GM12873 (cell line): ENCODE results near the gene LSM12.

ENCODE experiments used
- TF ChIP-seq, protein P1 (sequence below): IDR thresholded peaks from 2 replicates; pipeline ENCODE4 v1.5.1; 2012; ENCODE audit warnings: low read depth, mild to moderate bottlenecking, moderate library complexity, low read length, control low read depth; ENCODE audit not compliant: insufficient read depth; ENCODE audit errors: missing control alignments

The LSM12 gene

DNA sequence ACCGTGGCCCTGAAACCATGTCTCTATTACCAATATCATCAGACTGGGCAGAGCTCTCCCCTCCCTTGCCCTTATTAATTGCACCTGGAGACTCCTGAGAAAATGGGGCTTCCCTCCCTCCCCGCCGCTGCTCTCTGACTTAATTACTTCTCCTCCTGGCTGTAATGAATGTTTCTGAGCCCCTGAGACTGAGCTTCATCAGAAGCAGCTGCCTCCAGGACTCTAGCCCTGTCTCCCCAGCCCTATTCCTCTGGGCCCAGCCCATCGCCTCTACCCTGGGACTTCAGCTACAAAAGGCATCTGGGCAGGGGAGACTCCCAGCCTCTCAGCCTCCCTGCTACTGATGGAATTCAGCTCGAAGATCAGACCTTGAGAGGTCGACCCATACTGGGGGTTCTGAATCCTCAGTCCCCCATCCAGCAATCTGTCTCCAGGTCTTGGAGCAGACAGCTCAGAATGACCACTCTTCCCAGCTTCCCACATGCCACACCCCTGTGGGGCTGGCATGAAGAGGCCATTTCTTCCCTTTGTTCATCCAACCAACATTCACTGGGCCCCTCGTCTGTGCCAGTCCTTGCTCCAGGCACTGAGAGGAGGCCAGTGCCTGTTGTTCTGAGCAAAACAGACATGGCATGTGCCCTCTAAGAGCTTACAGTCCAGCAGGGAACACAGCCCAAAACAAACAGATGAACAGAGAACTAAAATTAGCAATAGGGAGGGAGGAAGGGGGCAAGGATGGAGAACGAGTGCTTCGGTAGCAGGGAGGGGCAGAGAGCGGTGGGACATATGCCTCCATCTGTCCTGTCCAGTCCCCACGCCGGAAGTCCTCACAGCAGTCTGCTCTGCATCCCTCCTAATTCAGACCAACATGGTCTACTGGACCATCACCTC, 79.1 kb downstream of the LSM12 start:
- TF ChIP-seq, protein P1, sequence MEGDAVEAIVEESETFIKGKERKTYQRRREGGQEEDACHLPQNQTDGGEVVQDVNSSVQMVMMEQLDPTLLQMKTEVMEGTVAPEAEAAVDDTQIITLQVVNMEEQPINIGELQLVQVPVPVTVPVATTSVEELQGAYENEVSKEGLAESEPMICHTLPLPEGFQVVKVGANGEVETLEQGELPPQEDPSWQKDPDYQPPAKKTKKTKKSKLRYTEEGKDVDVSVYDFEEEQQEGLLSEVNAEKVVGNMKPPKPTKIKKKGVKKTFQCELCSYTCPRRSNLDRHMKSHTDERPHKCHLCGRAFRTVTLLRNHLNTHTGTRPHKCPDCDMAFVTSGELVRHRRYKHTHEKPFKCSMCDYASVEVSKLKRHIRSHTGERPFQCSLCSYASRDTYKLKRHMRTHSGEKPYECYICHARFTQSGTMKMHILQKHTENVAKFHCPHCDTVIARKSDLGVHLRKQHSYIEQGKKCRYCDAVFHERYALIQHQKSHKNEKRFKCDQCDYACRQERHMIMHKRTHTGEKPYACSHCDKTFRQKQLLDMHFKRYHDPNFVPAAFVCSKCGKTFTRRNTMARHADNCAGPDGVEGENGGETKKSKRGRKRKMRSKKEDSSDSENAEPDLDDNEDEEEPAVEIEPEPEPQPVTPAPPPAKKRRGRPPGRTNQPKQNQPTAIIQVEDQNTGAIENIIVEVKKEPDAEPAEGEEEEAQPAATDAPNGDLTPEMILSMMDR, result no peak

DNA sequence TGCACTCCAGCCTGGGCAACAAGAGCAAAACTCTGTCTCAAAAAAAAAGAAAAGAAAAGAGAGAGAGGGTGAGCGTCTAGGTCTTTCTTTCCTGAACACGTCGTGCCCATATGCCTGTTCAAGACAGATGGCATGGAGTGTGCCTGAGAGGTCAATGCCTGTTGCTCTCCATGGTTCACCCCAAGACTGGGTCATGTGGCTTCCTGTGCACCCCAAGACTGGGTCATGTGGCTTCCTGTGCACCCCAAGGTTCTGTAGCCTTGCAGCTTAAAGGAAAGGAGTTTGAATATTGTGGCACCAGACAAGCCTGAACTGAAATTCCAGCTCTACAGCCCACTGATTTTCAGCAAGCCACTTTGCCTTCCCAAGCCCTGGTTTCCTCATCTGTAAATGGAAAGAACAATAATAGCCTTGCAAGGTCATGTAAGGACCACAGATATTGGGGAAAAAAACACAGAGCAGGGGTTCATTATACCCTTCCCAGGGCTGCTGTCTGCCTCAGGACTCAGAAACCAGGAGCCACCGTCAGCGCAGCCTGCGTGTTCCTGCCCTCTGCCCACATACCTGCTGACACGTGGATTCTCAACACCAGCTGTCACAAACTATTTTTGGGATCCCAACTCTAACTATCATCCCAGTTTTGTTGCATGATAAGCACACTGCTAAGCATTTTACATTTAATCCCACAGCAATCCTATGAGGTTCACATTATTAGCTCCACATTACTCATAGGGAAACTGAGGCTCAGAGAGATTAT, 80.1 kb downstream of the LSM12 start:
- TF ChIP-seq, protein P1, result no peak

DNA sequence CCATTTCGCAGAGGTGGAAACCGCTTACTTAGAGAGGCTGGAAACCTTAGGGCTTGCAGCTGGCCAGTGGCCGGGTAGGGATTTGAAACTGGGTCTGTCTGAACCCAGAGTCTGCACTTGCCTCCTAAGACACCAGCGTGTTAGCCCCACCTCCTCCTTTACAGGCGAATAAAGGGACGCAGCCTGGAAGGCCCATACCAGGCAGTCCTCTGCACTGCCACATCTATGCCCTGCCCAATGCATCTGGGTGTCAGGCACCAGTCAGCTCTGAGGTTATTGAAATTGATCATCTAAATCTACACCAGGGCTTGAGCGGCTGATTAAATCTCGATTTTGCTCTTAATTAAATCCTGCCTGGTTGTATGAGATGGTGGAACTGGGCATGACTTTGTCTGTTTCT, 82.0 kb downstream of the LSM12 start:
- TF ChIP-seq, protein P1, result no peak
